Neural cell (in vitro differentiated cells): ENCODE results near the gene PLXNA4. TPM values are rescaled to one million over a fixed set of nuclear protein-coding genes. Genes with fewer than 3 reads are reported as not detected.

Source experiments
- H2AFZ ChIP-seq: fragments of 200-600, 300-800 bp; sonication (generic), shearing (Covaris generic); 2 replicates; pipeline ENCODE4 v1.6.0; 2014; ENCODE audit warnings: low read depth, mild to moderate bottlenecking, antibody characterized with exemption, low read length, moderate library complexity
- H3F3A ChIP-seq: fragments of 200-600 bp; shearing (Covaris generic); 2 replicates; pipeline ENCODE4 v1.6.1; 2016; ENCODE audit warnings: mild to moderate bottlenecking, moderate library complexity, mixed read lengths, antibody characterized with exemption, low read length; ENCODE audit not compliant: insufficient read depth, poor library complexity, severe bottlenecking
- H3K27ac ChIP-seq: fragments of 200-600, 300-800 bp; sonication (generic), shearing (Covaris generic); 2 replicates; pipeline ENCODE4 v1.5.1; 2014; ENCODE audit warnings: mild to moderate bottlenecking, low read length, moderate library complexity
- H3K27me3 ChIP-seq: fragments of 300-800, 200-600 bp; sonication (generic), shearing (Covaris generic); 2 replicates; pipeline ENCODE4 v1.6.0; 2014; ENCODE audit warnings: mild to moderate bottlenecking, low read depth, low read length, moderate library complexity; ENCODE audit not compliant: insufficient read depth
- H3K36me3 ChIP-seq: fragments of 300-800, 200-600 bp; sonication (generic), shearing (Covaris generic); 2 replicates; pipeline ENCODE4 v1.5.1; 2014; ENCODE audit warnings: mild to moderate bottlenecking, antibody characterized with exemption, low read length, moderate library complexity; ENCODE audit not compliant: insufficient read depth
- H3K4me2 ChIP-seq: fragments of 300-800, 200-600 bp; sonication (generic), shearing (Covaris generic); 2 replicates; pipeline ENCODE4 v1.6.0; 2014; ENCODE audit warnings: mild to moderate bottlenecking, low read length
- H3K4me3 ChIP-seq: fragments of 300-800, 200-600 bp; sonication (generic), shearing (Covaris generic); 2 replicates; pipeline ENCODE4 v1.5.1; 2014; ENCODE audit warnings: mild to moderate bottlenecking, low read length, moderate library complexity
- H3K79me2 ChIP-seq: fragments of 200-600 bp; shearing (Covaris generic); replicated peaks from 2 replicates; pipeline ENCODE4 v1.6.0; 2014; ENCODE audit warnings: mild to moderate bottlenecking, low read length, moderate library complexity; ENCODE audit not compliant: insufficient read depth
- H3K9ac ChIP-seq: fragments of 300-800, 200-600 bp; sonication (generic), shearing (Covaris generic); 2 replicates; pipeline ENCODE4 v1.6.1; 2016; ENCODE audit warnings: mild to moderate bottlenecking, low read length, mixed read lengths
- H3K9me2 ChIP-seq: fragments of 200-600 bp; shearing (Covaris generic); 2 replicates; pipeline ENCODE4 v1.6.1; 2016; ENCODE audit warnings: mild to moderate bottlenecking, low read length, mixed read lengths; ENCODE audit not compliant: insufficient read depth
- H3K9me3 ChIP-seq: fragments of 200-600, 300-800 bp; sonication (generic), shearing (Covaris generic); 2 replicates; pipeline ENCODE4 v1.6.1; 2016; ENCODE audit warnings: mild to moderate bottlenecking, mixed run types, low read length, moderate library complexity, mixed read lengths
- H4K20me1 ChIP-seq: fragments of 200-600 bp; shearing (Covaris generic); 2 replicates; pipeline ENCODE4 v1.6.1; 2016; ENCODE audit warnings: mild to moderate bottlenecking, mixed run types; ENCODE audit not compliant: insufficient read depth
- EP300 ChIP-seq: fragments of 450-650 bp; conservative IDR thresholded peaks from 2 replicates; pipeline ENCODE4 v1.6.1; 2014; ENCODE audit warnings: antibody characterized with exemption, mild to moderate bottlenecking, moderate library complexity; ENCODE audit not compliant: poor library complexity, severe bottlenecking
- EZH2 ChIP-seq: fragments of 200-600, 300-800 bp; shearing (Covaris generic), sonication (generic); IDR thresholded peaks from 2 replicates; pipeline ENCODE4 v1.6.1; 2014; ENCODE audit warnings: antibody characterized with exemption, low read length, borderline replicate concordance, mild to moderate bottlenecking; ENCODE audit not compliant: insufficient read depth, poor library complexity, severe bottlenecking
- MXI1 ChIP-seq: fragments of 450-650 bp; conservative IDR thresholded peaks from 2 replicates; pipeline ENCODE4 v1.6.1; 2014; ENCODE audit warnings: antibody characterized with exemption, mild to moderate bottlenecking; ENCODE audit not compliant: poor library complexity, severe bottlenecking
- POLR2AphosphoS5 ChIP-seq: IDR thresholded peaks from 2 replicates; pipeline ENCODE4 v1.6.1; 2012
- RAD21 ChIP-seq: fragments of 450-650 bp; conservative IDR thresholded peaks from 2 replicates; pipeline ENCODE4 v1.6.1; 2014; ENCODE audit warnings: antibody characterized with exemption, mild to moderate bottlenecking, moderate library complexity
- SMC3 ChIP-seq: fragments of 450-650 bp; conservative IDR thresholded peaks from 2 replicates; pipeline ENCODE4 v1.6.1; 2014; ENCODE audit warnings: antibody characterized with exemption, mild to moderate bottlenecking, moderate library complexity; ENCODE audit not compliant: poor library complexity
- TAF1 ChIP-seq: IDR thresholded peaks from 2 replicates; pipeline ENCODE4 v1.6.1; 2012; ENCODE audit warnings: low read depth
- polyA plus RNA-seq: library from polyadenylated mRNA; depleted of rRNA; stranded (reverse); fragments of >200 nt; gene quantifications from 2 replicates; pipeline ENCODE4 v1.2.3, GENCODE V29; 2014
- TF ChIP-seq, protein P1 (sequence below): fragments of 450-650 bp; IDR thresholded peaks from 2 replicates; pipeline ENCODE4 v1.5.1; 2014; ENCODE audit warnings: antibody characterized with exemption, mild to moderate bottlenecking, moderate library complexity; ENCODE audit not compliant: poor library complexity, severe bottlenecking
- TF ChIP-seq, protein P2 (sequence below): IDR thresholded peaks from 2 replicates; pipeline ENCODE4 v1.6.1; 2012; ENCODE audit warnings: borderline replicate concordance

Gene PLXNA4
- polyA plus RNA-seq, 1 donor from 2014 or later = 7.2 TPM

DNA sequence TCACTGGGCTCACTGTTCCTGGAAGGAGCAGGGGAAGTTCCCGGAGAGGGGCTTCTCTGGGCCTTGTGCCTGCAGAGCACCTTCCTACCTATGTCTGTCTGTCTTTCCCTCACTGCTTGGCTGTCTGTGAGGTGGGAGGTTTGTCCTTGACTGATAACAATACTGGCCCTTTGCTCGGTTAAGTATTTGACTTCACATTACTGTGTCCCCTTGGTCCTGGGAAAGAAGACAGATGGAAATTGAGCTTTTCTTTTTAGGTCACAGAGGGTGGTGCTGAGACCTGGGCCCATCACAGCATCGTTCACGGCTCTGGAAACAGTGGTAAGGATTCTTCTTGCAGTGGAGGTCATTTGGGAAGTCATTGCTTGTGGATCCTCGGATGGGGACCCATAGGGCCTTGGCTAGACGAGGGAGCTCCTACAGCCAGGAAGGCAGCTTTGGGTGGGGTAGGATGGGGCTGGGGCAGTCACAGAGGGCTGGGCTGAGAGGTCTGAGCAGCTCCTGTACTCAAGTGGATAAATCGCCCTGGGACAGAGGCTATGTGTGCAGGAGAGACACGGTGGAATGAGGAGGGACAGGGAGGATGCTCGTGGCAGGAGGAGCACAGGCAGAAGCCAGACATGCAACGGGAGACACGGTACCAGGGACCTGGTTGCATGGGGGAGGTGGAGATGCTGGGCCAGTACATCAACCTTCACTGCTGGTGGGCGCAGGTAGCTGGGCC is 450.2 kb downstream of the PLXNA4 start:
- H3K4me3 ChIP-seq = no peak overlapping the region
- no peak overlapping the region for H3K27ac ChIP-seq
- H3K27me3 ChIP-seq = no peaks in the 10 kb centered on the region
- H4K20me1 ChIP-seq = no peaks in the 10 kb centered on the region
- TF ChIP-seq SMC3 = no peak
- no peak for TF ChIP-seq MXI1
- no peak for TF ChIP-seq EP300
- TF ChIP-seq TAF1 = no peak
- TF ChIP-seq POLR2AphosphoS5 = no peak
- TF ChIP-seq, protein P1, sequence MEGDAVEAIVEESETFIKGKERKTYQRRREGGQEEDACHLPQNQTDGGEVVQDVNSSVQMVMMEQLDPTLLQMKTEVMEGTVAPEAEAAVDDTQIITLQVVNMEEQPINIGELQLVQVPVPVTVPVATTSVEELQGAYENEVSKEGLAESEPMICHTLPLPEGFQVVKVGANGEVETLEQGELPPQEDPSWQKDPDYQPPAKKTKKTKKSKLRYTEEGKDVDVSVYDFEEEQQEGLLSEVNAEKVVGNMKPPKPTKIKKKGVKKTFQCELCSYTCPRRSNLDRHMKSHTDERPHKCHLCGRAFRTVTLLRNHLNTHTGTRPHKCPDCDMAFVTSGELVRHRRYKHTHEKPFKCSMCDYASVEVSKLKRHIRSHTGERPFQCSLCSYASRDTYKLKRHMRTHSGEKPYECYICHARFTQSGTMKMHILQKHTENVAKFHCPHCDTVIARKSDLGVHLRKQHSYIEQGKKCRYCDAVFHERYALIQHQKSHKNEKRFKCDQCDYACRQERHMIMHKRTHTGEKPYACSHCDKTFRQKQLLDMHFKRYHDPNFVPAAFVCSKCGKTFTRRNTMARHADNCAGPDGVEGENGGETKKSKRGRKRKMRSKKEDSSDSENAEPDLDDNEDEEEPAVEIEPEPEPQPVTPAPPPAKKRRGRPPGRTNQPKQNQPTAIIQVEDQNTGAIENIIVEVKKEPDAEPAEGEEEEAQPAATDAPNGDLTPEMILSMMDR = no peak
- no peak for TF ChIP-seq RAD21
- TF ChIP-seq EZH2 = no peak
- TF ChIP-seq, protein P2, sequence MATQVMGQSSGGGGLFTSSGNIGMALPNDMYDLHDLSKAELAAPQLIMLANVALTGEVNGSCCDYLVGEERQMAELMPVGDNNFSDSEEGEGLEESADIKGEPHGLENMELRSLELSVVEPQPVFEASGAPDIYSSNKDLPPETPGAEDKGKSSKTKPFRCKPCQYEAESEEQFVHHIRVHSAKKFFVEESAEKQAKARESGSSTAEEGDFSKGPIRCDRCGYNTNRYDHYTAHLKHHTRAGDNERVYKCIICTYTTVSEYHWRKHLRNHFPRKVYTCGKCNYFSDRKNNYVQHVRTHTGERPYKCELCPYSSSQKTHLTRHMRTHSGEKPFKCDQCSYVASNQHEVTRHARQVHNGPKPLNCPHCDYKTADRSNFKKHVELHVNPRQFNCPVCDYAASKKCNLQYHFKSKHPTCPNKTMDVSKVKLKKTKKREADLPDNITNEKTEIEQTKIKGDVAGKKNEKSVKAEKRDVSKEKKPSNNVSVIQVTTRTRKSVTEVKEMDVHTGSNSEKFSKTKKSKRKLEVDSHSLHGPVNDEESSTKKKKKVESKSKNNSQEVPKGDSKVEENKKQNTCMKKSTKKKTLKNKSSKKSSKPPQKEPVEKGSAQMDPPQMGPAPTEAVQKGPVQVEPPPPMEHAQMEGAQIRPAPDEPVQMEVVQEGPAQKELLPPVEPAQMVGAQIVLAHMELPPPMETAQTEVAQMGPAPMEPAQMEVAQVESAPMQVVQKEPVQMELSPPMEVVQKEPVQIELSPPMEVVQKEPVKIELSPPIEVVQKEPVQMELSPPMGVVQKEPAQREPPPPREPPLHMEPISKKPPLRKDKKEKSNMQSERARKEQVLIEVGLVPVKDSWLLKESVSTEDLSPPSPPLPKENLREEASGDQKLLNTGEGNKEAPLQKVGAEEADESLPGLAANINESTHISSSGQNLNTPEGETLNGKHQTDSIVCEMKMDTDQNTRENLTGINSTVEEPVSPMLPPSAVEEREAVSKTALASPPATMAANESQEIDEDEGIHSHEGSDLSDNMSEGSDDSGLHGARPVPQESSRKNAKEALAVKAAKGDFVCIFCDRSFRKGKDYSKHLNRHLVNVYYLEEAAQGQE = no peak
- no peaks in the 10 kb centered on the region for H3K36me3 ChIP-seq
- no peaks in the 10 kb centered on the region for H3K79me2 ChIP-seq
- no peaks in the 10 kb centered on the region for H3F3A ChIP-seq
- no peak overlapping the region for H3K9ac ChIP-seq
- no peaks in the 10 kb centered on the region for H3K9me2 ChIP-seq
- no peak overlapping the region for H2AFZ ChIP-seq
- H3K9me3 ChIP-seq = no peaks in the 10 kb centered on the region
- no peak overlapping the region for H3K4me2 ChIP-seq

DNA sequence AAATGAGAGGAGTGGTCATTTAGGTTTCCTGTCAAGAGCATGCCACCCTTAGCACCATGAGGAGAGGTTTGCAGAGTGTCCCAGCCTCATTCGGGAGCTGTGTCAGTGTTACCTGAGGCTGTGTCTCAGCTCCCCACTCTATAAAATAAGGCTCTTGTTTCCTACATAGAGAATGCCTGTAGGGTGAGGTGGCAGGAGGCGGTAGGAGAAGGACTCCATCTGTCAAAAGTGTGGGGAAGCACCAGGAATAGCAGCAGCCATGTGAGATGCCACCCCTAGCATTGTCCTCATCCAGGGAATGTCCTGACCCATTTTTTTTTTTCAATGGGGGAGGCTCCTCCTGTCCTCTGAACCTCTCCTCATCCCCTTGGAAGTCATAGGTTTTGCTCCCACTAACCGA is 451.2 kb downstream of the PLXNA4 start:
- Histone ChIP-seq H3K9me2 (no peaks in the 10 kb centered on the region), H3F3A (no peaks in the 10 kb centered on the region), H3K4me2 (no peak overlapping the region), H3K9me3 (no peaks in the 10 kb centered on the region), H3K27me3 (no peaks in the 10 kb centered on the region), H4K20me1 (no peaks in the 10 kb centered on the region), H3K36me3 (no peaks in the 10 kb centered on the region), H3K79me2 (no peaks in the 10 kb centered on the region), H3K27ac (no peak overlapping the region), H3K9ac (no peak overlapping the region), H3K4me3 (no peak overlapping the region), H2AFZ (no peak overlapping the region)
- TF ChIP-seq SMC3 = no peak
- TF ChIP-seq, protein P1 = no peak
- TF ChIP-seq TAF1 = no peak
- TF ChIP-seq RAD21 = no peak
- TF ChIP-seq POLR2AphosphoS5 = no peak
- TF ChIP-seq EZH2 = no peak
- no peak for TF ChIP-seq MXI1
- TF ChIP-seq, protein P2 = no peak
- no peak for TF ChIP-seq EP300
